ENCODE results near the gene ATP8A2.

- TF ChIP-seq, protein P1, sequence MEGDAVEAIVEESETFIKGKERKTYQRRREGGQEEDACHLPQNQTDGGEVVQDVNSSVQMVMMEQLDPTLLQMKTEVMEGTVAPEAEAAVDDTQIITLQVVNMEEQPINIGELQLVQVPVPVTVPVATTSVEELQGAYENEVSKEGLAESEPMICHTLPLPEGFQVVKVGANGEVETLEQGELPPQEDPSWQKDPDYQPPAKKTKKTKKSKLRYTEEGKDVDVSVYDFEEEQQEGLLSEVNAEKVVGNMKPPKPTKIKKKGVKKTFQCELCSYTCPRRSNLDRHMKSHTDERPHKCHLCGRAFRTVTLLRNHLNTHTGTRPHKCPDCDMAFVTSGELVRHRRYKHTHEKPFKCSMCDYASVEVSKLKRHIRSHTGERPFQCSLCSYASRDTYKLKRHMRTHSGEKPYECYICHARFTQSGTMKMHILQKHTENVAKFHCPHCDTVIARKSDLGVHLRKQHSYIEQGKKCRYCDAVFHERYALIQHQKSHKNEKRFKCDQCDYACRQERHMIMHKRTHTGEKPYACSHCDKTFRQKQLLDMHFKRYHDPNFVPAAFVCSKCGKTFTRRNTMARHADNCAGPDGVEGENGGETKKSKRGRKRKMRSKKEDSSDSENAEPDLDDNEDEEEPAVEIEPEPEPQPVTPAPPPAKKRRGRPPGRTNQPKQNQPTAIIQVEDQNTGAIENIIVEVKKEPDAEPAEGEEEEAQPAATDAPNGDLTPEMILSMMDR (conservative IDR thresholded peaks at IDR 0.05; ENCODE audit: low read depth, low read length), result no peak
- no peak for TF ChIP-seq POLR2A (IDR thresholded peaks at IDR 0.05; ENCODE audit: low read depth, low read length)
- no peak for TF ChIP-seq MXI1 (IDR thresholded peaks at IDR 0.05; ENCODE audit: borderline replicate concordance, low read depth, low read length)
- no peak for TF ChIP-seq SMC3 (IDR thresholded peaks at IDR 0.05; ENCODE audit: low read depth, low read length)
- no peak for TF ChIP-seq BHLHE40 (IDR thresholded peaks at IDR 0.05; ENCODE audit: low read depth, low read length)
These were observed 97.4 kb downstream of the ATP8A2 start for GRCh38 chr13:25469169-25469525.
